ENCODE data around the gene XKR8.

The XKR8 gene, protein sequence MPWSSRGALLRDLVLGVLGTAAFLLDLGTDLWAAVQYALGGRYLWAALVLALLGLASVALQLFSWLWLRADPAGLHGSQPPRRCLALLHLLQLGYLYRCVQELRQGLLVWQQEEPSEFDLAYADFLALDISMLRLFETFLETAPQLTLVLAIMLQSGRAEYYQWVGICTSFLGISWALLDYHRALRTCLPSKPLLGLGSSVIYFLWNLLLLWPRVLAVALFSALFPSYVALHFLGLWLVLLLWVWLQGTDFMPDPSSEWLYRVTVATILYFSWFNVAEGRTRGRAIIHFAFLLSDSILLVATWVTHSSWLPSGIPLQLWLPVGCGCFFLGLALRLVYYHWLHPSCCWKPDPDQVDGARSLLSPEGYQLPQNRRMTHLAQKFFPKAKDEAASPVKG

DNA sequence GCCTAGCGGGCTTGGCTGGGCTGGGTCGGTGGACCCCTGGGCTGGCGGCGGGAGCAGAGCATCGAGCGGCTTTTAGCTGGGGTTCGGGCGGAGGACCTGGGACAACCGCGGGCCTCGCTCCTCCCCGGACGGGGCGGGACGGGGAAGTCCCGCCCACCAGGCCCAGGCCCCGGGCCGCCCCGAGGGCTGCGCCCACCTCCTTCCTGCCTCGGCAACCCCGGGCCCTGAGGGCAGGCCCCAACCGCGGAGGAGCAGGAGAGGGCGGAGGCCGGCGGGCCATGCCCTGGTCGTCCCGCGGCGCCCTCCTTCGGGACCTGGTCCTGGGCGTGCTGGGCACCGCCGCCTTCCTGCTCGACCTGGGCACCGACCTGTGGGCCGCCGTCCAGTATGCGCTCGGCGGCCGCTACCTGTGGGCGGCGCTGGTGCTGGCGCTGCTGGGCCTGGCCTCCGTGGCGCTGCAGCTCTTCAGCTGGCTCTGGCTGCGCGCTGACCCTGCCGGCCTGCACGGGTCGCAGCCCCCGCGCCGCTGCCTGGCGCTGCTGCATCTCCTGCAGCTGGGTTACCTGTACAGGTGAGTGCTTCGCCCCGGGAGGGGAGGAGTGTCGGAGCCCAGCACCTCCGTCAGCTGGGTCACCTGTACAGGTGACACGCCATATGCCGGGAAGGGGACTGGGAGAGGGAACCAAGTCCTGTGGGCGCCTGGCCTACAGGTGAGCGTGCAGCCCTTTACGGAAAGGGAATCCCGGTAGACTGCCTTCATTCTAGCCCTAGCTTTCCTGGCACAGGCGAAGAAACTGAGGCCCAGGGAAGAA is at the start of gene XKR8:
XKR8 (plus strand) TSS at position 182 of the 812 bp plus-strand sequence; CDS start at position 279, 97 bp downstream.
- peak; percentile 83 for DNase-seq

DNA sequence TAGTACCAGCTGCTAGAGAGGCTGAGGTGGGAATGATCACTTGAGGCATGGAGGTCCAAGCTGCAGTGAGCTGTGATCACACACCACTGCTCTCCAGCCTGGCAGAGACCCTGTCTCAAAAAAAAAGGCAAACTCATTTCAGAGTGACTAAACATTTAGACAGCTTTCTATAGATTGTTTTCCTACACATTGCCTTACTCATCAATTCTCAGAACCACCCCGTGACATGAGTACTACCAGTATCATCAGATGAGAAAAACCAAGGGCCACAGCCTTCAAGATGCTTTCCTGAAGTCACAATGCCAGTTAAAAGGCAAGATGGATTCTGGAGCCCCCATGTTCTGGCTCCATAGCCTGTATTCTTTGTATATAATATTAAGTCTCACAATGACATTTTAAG is 47.3 kb upstream of the XKR8 start:
- DNase-seq, result no peak

DNA sequence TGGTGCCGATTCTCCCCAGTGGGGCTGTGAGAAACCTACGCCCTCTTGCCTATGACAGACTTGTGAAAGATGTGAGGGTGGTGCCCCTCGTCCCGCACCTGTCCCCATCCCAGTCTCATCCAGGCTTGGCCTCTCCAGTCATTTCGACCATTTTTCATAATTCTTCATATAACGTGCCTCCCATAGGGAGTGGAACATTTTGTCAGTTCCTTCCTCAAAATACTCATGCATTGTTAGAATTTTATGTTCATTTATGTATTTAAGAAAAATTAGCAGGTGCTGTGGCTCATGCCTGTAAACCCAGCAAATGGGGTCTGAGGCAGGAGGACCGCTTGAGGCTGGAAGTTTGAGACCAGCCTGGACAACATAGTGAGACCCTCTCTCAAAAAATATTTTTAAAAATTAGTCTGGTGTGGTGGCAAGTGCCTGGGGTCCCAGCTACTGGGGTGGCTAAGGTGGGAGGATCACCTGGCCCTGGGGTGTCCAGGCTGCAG is 44.6 kb upstream of the XKR8 start:
- DNase-seq, result no peak

DNA sequence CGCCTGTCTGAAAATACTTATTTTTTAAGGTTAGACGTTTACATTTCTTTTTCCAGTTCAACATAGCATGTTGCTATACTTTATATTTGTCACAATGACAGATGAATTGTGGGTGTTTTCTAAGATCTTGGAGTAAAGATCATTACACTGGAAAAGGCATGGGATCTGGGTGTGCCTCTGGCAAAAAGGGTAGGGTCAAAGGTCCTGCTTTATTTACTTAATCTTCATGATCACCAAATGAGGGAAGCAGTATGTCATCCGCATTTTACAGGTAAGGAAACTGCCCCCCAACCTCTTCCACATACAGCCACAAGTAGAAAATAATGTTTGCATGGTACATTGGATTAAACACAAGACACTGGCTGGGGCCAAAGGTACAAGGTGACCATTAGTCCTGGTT is 37.5 kb upstream of the XKR8 start:
- no peak for DNase-seq

GRCh38 chr1:27928216-27928954 is 31.4 kb upstream of the XKR8 start:
- DNase-seq, result no peak

DNA sequence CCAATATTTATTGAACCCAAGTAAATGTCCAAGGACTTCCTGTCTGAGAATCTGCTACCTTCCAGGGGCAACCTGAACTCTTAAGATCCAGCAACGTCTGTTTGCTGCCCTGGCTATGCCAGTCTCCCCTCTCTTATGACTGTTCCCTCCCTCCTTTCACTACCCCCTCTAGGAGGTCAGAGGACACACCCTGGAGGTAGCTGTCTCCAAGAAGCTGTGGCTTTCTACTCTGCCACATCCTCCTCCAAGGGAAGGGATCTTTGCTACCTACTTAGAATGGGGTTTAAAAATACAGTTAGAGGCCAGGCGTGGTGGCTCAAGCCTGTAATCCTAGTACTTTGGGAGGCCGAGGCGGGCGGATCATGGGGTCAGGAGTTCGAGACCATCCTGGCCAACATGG is 28.6 kb upstream of the XKR8 start:
- DNase-seq, result no peak

GRCh38 chr1:27931759-27932158 is 28.0 kb upstream of the XKR8 start:
- peak; percentile 44 for DNase-seq

DNA sequence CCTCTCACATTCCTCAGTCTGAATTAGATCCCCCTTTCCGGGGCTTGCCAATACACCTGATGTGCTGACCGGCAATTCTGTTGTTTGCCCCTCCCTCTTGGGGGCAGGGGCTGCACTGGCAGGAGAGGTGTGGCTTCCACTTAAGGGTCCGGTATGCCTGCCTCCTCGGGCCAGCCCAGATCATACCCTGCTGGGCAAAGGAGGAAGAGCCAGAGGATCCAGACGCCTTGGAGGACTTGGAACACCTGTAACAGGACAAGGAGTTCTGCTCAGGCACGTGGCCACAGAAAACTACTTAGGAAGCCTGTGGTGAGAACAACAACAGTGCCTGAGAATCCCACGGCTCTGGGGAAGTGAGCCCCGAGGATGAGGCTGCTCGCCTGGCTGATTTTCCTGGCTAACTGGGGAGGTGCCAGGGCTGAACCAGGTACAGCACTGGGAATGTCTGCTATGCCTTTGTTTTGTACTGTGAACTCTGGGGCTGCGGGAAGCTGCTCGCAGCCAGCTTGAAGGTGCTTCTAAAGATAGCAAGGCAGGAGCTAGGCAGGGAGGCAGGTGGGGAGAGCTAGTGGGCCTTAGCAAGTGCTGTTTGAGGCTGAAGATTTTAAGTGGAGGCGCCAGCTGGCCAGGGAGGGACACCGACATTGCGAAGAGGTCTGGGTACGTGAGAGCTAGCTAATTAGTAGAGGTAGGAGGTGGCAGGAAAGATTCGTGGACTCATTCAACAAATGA is 24.8 kb upstream of the XKR8 start, which contains the start of gene SMPDL3B:
SMPDL3B (plus strand) TSS at position 183 of the 732 bp plus-strand sequence; CDS start at position 367, 184 bp downstream.
- peak; percentile 53 for DNase-seq

- DNase-seq, result no peak
Observed at GRCh38 chr1:27935721-27936120, 24.1 kb upstream of the XKR8 start.

GRCh38 chr1:27936370-27936769 is 23.4 kb upstream of the XKR8 start:
- DNase-seq, result no peak

- DNase-seq, result no peak
Observed at GRCh38 chr1:27937524-27937836, 22.3 kb upstream of the XKR8 start.

DNA sequence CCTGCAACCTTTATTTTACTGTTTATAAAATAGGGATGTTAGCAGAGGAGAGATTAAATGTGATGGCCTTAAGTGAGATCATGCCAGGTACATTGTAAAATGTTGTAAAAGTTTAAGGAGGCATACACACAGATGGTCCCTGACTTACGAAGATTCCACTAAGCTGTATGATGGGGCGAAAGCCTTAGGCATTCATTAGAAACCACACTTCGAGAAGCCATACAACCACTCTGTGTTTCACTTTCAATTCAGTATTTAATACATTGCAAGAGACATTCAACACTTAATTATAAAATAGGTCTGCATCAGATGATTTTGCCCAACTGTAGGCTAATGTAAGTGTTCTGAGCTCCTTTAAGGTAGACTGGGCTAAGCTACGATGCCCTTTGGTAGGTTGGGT is 21.3 kb upstream of the XKR8 start:
- DNase-seq, result no peak

DNA sequence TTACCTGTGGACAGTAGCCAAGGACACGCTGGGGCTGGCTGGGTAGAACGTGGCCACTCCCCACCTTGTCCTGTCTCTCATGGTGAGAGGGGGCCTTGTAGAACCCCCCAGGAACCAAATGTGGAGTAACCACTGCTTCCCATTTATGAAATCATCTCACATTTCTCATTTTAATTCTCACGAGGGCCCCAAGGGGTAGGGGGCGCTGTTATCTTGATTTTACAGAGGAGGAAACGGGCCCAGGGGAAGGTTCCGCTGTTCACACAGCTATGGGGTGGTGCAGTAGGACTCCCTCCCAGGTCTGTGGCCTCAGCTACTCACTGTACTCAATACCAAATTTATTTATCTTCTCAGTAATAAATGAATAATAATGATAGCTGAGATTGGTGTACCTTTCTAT is 19.5 kb upstream of the XKR8 start:
- DNase-seq, result peak; percentile 66

- peak; percentile 87 for DNase-seq
Observed at GRCh38 chr1:27940870-27941560, 18.8 kb upstream of the XKR8 start.

- DNase-seq, result no peak
Observed at GRCh38 chr1:27941671-27942540, 17.9 kb upstream of the XKR8 start.

DNA sequence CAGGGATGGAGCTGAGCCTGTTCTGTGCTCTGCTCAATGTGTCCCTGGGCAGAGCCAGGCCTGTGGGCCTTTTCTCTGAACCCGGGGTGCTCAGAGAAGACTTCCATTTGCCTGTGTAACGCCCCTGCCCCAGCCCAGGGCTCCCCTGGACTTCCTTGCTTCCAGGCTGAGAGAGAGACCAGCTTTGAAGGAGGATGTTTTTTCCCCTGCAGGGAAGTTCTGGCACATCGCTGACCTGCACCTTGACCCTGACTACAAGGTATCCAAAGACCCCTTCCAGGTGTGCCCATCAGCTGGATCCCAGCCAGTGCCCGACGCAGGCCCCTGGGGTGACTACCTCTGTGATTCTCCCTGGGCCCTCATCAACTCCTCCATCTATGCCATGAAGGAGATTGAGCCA is 14.8 kb upstream of the XKR8 start:
- DNase-seq, result no peak

- no peak for DNase-seq
Observed at GRCh38 chr1:27949027-27949426, 10.7 kb upstream of the XKR8 start.

DNA sequence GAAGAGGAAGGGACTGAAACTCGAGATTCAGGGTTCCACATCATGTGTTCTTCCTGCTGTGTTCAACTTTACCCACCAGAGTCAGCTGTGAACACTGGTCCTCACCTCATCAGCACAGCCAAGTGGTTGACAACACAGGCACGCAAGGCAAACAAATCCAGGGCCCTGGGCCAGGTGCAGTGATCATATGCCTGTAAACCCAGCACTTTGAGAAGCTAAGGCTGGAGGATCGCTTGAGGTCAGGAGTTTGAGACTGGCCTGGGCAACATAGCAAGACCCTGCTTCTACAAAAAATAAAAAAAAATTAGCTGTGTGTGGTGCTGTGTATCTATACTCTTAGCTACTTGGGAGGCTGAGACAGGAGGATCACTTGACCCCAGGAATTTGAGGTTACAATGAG is 8.4 kb upstream of the XKR8 start:
- no peak for DNase-seq

DNA sequence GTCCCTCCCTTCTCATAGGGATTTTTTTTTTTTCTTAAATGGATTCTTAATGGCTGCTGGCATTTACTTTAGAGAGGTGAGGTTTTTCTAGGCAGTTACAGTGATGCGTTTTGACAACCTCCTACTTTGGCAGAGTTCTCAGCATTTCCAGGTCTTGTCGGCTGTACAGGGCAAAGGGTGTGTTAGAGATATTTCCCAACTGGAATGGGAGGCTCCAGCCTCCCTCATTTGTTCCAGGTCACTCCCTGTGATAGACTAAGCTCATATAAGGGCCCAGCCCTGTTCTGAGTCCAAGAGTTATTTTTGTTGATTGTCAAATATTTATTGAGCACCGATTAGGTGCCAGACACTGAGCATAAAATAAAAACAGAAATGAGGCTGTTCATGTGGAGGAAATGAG is 7.6 kb upstream of the XKR8 start:
- DNase-seq, result no peak

- no peak for DNase-seq
Observed at GRCh38 chr1:27954186-27954585, 5.6 kb upstream of the XKR8 start.

DNA sequence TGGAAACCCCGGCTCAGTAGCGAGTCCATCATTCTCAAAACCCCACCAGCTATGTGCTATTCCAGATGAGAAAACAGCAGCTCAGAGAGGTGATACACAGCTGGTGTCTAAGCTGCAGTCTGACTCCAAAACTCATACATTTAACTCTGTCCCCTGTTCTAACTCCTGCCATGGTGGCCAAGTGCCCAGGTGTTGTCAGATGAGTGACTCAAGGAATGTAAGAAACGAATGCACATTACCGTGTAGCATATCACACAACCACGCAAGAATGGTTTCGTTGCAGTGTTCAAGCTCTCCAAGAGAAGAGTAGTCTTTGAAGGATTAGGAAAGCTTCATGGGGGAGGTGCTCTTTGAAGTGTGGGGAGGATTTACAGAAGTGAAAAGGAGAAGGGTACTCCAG is 4.7 kb upstream of the XKR8 start:
- no peak for DNase-seq
